ENCODE results near the gene SUMO2.
A peak's percentile ranks its signal among the peaks of the same experiment; 100 is the strongest.
"Not testable (repeated sequence)": the region's sequence is repeated elsewhere in the genome, so short reads cannot be mapped to it uniquely, and the experiment has no call there.

The SUMO2 gene

GRCh38 chr17:75181608-75182318 lies 996 bp downstream of the SUMO2 start:
- DNase-seq: peak; percentile 22 to 57 (median 34)

DNA sequence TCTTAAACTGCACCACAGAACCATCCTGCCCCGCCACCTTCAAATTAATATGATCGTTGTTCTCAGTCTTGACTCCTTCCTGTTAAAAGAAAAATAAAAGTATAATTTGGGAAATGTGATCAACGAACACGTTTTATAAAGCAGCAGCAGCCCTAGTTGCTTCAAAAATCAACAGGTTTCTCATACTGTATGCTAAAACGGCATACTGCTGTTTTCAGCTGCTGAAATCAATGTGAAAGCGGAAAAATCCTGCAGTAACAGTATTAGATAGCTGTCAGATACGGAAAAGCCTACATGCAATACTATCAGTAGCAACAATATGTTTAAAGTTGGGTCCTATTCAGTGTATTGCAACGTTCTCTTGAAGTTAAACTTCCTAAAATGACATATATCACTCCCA lies 1.6 kb downstream of the SUMO2 start:
- no peak for DNase-seq

GRCh38 chr17:75178453-75178852 lies 4.3 kb downstream of the SUMO2 start:
- DNase-seq: peak in 1 of 5 experiments; percentile 43

GRCh38 chr17:75176625-75177024 lies 6.1 kb downstream of the SUMO2 start:
- DNase-seq: no peak

DNA sequence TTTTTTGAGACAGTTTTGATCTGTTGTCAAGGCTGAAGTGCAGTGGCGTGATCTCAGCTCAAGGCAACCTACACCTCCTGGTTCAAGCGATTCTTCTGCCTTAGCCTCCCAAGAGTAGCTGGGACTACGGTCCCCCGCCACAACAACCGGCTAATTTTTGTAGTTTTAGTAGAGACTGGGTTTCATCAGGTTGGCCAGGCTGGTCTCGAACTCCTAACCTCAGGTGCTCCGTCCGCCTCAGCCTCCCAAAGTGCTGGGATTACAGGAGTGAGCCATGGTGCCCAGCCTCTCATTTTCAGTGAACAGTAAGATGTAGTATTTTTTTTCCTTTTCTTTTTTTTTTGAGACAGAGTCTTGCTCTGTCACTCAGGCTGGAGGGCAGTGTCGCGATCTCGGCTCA lies 7.8 kb downstream of the SUMO2 start:
- DNase-seq: no peak

DNA sequence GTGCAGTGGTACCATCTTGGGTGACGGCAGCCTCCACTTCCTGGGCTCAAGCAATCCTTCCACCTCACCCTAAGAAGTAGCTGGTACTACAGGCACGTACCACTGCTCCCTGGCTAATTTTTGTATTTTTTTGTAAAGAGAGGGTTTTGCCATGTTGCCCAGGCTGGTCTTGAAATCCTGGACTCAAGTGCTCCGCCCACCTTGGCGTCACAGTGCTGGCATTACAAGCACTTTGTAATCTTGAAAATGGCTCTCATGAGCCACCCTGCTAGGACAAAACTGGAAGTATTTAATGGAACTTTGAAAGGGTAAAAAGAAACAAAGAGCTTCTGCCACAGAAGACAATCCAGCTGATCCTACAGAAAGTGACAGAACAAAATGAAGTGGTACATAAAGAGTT lies 9.2 kb downstream of the SUMO2 start:
- no peak for DNase-seq

DNA sequence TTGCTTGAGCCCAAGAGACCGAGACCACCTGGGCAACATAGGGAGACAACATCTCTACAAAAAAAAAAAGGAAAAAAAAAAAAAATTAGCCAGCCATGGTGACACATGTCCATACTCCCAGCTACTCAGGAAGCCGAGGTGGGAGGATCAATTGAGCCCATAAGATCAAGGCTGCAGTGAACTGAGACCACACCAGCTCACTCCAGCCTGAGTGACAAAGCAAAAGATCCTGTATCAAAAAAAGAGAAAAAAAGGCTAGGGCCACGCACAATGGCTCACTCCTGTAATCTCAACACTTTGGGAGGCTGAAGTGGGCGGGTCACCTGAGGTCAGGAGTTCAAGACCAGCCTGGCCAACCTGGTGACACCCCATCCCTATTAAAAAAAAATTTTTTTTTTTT lies 13.8 kb downstream of the SUMO2 start:
- DNase-seq: no peak

GRCh38 chr17:75164606-75165005 lies 18.2 kb downstream of the SUMO2 start:
- DNase-seq: not testable (repeated sequence)

GRCh38 chr17:75163074-75163473 lies 19.7 kb downstream of the SUMO2 start:
- DNase-seq: no peak

GRCh38 chr17:75160211-75160610 lies 22.5 kb downstream of the SUMO2 start:
- no peak for DNase-seq

- no peak for DNase-seq
Observed at GRCh38 chr17:75159196-75160031, 23.3 kb downstream of the SUMO2 start.

DNA sequence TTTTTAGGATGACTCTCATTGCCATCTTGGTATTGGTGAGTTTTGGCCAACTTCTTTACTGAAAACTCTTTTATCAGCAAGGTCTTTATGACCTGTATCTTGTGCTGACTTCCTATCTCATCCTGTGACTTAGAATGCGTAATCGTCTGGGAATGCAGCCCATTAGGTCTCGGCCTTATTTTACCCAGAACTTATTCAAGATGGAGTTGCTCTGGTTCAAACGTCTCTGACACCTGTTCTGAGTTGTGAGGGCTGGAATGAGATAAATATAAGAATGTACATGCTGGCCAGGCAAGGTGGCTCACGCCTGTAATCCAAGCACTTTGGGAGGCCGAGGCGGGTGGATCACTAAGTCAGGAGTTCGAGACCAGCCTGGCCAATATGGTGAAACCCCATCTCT lies 24.3 kb downstream of the SUMO2 start:
- DNase-seq: not testable (repeated sequence)

- DNase-seq: no peak
Observed at GRCh38 chr17:75155191-75155601, 27.6 kb downstream of the SUMO2 start.

DNA sequence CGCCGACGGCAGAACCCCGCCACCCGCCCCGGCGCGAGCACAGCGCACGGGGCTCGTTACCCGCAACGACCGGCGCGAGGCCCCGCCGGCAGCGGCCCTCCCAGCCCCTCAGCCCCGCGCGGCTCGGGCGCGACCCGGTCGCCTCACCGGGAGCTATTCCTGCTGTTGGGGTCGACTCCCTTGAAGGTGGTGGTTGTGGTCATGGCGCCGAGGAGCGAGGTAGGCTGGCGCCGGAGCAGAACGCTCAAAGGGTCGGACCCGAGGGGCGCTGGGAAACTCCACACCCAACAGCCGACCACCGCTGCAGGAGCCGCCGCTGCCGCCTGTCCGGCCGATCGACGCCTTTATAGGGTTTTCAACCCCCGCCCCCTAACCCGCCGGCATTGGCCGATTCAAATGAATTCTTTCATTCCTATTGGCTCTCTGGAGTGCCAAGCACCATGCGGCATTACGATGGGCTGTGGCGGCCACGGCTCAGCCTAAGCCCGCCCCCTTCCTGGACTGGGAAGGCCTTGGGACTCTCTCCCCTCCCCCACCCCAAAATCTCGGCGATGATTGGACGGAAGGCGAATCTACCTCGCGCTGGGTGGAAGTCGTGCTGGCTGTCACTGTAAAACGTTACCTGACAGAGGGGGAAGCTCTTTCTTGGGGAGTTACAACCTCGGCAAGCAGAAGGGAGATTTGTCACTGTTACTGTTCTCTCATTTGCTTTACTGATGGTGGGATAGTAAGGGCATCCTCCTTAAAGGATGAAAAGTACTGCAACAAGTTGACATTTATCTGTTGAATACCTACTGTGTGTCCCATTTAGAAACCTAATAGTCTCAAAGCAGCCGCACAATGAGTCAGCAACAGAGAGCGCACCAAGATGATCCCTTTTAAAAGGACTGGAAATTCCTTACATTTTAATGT lies 28.3 kb downstream of the SUMO2 start, which contains the start of gene JPT1:
TSS of gene JPT1 (minus strand) at position 318 of the 912 bp plus-strand sequence. CDS start at position 203, 115 bp downstream.
- peak; percentile 91 to 99 (median 96) for DNase-seq

DNA sequence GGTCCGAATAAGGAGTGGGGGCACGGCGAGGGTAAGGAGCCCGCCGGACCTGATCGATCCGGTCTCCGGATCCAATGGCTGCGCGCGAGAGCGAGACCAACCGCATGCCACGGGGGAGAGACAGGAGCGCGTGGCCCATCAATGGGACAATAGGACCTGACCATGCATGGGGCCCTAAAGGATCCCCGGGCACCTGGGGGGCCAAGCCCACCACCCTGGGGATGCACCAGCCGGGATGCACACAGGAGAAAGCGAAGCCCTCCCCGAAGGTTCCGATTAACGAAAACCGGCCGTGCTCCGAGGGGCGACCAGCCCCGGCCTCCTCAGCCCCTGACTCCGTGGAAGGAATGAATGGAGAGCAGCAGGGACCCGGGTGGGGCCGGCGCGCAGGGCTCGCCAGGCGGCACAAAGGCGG lies 29.0 kb downstream of the SUMO2 start:
- no peak for DNase-seq

- DNase-seq: peak in 1 of 5 experiments; percentile 28
Observed at GRCh38 chr17:75152922-75153779, 29.6 kb downstream of the SUMO2 start.

DNA sequence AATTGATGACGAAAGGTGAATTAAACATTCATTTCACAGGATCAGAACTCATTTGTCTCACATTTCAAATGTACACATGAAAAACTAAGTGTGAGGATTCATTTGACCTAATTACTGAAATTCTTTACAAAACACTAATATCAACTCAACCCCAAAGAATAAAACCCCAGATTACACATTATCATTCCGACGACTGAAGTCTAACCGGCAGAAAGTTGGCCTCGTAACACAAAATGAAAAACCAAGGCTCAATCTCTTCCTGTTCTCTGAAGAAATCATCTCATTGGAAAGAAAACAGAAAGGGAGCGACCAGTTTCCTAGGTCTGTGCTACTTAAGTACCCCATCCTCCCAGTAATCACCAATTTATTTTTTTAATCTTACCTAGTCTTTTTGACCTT lies 30.2 kb downstream of the SUMO2 start:
- no peak for DNase-seq

DNA sequence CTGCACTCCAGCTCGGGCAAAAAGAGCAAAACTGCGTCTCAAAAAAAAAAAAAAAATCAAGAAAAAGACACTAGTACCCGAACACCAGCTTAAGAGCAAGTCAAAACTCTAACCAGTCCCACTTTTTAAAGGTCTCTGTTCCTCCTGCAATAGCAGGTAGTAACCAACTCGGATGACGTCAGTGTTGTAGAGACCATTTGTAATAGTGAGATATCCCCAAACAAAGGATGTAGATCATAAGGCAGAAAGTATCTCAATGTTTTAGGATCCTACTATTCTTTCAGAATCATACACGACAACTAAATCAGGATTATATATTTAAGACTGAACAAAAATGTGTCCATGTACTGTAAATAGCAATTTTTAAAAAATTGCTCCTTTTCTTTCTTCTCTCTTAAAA lies 30.8 kb downstream of the SUMO2 start:
- peak in 1 of 5 experiments; percentile 58 for DNase-seq

GRCh38 chr17:75147878-75148546 lies 34.7 kb downstream of the SUMO2 start:
- DNase-seq: no peak

GRCh38 chr17:75146592-75146991 lies 36.2 kb downstream of the SUMO2 start:
- DNase-seq: no peak

DNA sequence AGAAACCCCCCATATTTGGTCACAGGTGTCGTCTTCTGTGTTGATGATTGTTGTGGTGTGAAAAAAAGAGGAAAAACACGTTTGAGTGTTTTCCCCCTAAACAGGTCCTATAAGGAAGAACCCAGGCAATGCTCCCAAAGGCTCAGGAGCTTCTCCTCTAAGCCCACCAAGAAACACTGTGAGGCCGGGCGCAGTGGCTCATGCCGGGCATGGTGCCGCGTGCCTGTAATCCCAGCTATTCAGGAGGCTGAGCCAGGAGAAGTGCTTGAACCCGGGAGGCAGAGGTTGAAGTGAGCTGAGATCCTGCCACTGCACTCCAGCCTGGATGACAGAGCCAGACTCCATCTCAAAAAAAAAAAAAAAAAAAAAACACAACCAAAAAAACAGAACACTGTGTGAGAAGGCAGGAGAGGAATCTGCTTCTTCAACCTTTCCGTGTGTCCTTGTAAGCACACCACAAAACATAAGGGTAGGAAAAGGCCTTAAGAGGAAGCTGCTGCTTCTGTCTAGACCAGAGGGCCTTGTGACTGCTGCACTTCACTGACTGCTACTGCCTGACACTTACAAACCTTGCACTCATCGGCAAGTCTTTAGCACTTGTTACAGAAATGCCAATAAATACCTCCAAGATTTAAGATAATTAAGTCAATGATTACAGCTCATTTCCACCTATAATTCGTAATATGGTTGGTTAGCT lies 37.8 kb downstream of the SUMO2 start:
- no peak for DNase-seq
